Esophagus muscularis mucosa (tissue), 4 donors: ENCODE measurements around the gene WFIKKN1. TPM values are rescaled to one million over a fixed set of nuclear protein-coding genes. Genes with fewer than 3 reads are reported as not detected.
A peak's percentile ranks its signal among the peaks of the same experiment; 100 is the strongest.

ENCODE experiments used
- DNase-seq: peaks from one replicate; pipeline ENCODE4 v3.0.0-alpha.2; 2017; ENCODE audit errors: extremely low spot score
- H3K27ac ChIP-seq, 4 donors: fragments of 200-600 bp; sonication (generic); replicated peaks in 1 of 4; 1 replicate in 3 of 4; 2 replicates in 1 of 4; pipeline ENCODE4 v1.5.1; 2016 to 2019; ENCODE audit warnings: mild to moderate bottlenecking in 1 of 4
- H3K27me3 ChIP-seq, 4 donors: fragments of 200-600 bp; sonication (generic); one replicate each; pipeline versions ENCODE4 v1.5.1 to v1.6.0; 2016 to 2019
- H3K36me3 ChIP-seq, 4 donors: fragments of 200-600 bp; sonication (generic); one replicate each; pipeline ENCODE4 v1.5.1; 2016 to 2019
- H3K4me1 ChIP-seq, 4 donors: fragments of 200-600 bp; sonication (generic); one replicate each; pipeline ENCODE4 v1.5.1; 2016 to 2019
- H3K4me3 ChIP-seq, 4 donors: fragments of 200-600 bp; sonication (generic); 1 replicate in 2 of 4; 2 replicates in 2 of 4; pipeline ENCODE4 v1.5.1; 2016 to 2019; ENCODE audit warnings: mild to moderate bottlenecking in 4 of 4, moderate library complexity in 1 of 4
- H3K9me3 ChIP-seq, 4 donors: fragments of 200-600 bp; sonication (generic); 1 replicate in 3 of 4; 2 replicates in 1 of 4; pipeline ENCODE4 v1.5.1; 2016 to 2019
- EP300 ChIP-seq: sonication (generic); formaldehyde crosslinking; IDR thresholded peaks from one replicate; pipeline ENCODE4 v1.6.1; 2017; ENCODE audit warnings: antibody characterized with exemption
- POLR2A ChIP-seq: fragments of 450-650 bp; IDR thresholded peaks from one replicate; pipeline ENCODE4 v1.6.1; 2017; ENCODE audit warnings: antibody characterized with exemption, moderate library complexity, mild to moderate bottlenecking, low read depth
- POLR2AphosphoS5 ChIP-seq, 2 donors: sonication (generic); formaldehyde crosslinking; IDR thresholded peaks; one replicate each; pipeline ENCODE4 v1.6.1; 2017; ENCODE audit warnings: antibody characterized with exemption in 2 of 2
- WGBS: methylation state at CpG from one replicate; pipeline ENCODE4 v1.1.5; 2018; 5-methylcytosine and 5-hydroxymethylcytosine counted together
- intact Hi-C: fragments of 100-400 bp; cut with DNase I; formaldehyde crosslinking; loops from one replicate; pipeline ENCODE4 v1.15.1; 2023
- total RNA-seq, 4 donors: library from RNA; depleted of rRNA; stranded (reverse); fragments of >200 nt; gene quantifications; one replicate each; pipeline versions ENCODE4 v1.1.0 to v1.2.1, GENCODE V29; 2016
- TF ChIP-seq, protein P1 (sequence below), 3 experiments: fragments of 200-600 bp in 2 of 3; fragments of 450-650 bp in 1 of 3; sonication (generic) in 2 of 3; IDR thresholded peaks; one replicate each; pipeline ENCODE4 v1.5.1; 2017 to 2019; ENCODE audit warnings: antibody characterized with exemption in 3 of 3, mild to moderate bottlenecking in 2 of 3, moderate library complexity in 1 of 3

WFIKKN1 gene
- total RNA-seq, 4 donors from 2014 or later = 0.33 to 0.80 (median 0.43) TPM

DNA sequence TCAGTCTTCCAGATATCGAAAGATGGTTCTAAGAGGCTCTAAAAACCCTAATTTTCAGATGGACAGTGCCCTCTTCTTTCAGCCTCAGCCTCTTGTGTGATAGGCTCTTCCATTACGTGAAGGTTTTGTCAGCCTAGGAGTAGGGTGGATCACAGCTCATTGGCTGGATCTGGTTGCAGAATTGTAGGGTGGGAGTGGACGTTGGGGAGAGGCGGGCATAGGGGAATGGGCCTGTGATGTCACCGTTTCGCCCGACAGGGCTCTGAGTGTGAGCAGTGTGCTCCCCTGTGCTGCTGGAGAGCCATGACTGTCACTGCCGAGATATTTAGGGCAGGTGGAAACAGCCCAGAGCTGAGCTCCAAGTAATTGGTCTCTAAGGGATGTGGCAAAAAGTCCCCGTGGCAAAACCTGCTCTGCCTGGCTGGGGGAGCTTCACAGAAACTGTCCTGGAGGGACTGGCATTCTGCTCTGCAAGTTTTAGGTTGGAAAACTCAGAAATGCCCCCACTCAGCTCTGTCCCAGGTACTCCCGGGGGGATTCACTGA lies 6.2 kb upstream of the WFIKKN1 start:
- H3K9me3 ChIP-seq = no peaks in the 10 kb centered on the region
- WGBS = 82% methylated on average over 10 of the region's 10 CpGs
- TF ChIP-seq, protein P1, sequence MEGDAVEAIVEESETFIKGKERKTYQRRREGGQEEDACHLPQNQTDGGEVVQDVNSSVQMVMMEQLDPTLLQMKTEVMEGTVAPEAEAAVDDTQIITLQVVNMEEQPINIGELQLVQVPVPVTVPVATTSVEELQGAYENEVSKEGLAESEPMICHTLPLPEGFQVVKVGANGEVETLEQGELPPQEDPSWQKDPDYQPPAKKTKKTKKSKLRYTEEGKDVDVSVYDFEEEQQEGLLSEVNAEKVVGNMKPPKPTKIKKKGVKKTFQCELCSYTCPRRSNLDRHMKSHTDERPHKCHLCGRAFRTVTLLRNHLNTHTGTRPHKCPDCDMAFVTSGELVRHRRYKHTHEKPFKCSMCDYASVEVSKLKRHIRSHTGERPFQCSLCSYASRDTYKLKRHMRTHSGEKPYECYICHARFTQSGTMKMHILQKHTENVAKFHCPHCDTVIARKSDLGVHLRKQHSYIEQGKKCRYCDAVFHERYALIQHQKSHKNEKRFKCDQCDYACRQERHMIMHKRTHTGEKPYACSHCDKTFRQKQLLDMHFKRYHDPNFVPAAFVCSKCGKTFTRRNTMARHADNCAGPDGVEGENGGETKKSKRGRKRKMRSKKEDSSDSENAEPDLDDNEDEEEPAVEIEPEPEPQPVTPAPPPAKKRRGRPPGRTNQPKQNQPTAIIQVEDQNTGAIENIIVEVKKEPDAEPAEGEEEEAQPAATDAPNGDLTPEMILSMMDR (IDR thresholded peaks at IDR 0.05) = no peak
- TF ChIP-seq EP300 (no peak), POLR2AphosphoS5 (IDR thresholded peaks at IDR 0.05) (no peak), POLR2A (no peak)
- H3K4me1 ChIP-seq = peaks cover 0 to 26% (median 13%) of the 10 kb centered on the region in 4 donors
- H3K27me3 ChIP-seq = no peaks in the 10 kb centered on the region
- intact Hi-C loops = no loop called here
- peaks cover 0 to 52% (median 42%) of the 10 kb centered on the region in 4 donors for H3K36me3 ChIP-seq
- no peak overlapping the region for H3K4me3 ChIP-seq
- no peak overlapping the region for H3K27ac ChIP-seq
- DNase-seq = no peak

DNA sequence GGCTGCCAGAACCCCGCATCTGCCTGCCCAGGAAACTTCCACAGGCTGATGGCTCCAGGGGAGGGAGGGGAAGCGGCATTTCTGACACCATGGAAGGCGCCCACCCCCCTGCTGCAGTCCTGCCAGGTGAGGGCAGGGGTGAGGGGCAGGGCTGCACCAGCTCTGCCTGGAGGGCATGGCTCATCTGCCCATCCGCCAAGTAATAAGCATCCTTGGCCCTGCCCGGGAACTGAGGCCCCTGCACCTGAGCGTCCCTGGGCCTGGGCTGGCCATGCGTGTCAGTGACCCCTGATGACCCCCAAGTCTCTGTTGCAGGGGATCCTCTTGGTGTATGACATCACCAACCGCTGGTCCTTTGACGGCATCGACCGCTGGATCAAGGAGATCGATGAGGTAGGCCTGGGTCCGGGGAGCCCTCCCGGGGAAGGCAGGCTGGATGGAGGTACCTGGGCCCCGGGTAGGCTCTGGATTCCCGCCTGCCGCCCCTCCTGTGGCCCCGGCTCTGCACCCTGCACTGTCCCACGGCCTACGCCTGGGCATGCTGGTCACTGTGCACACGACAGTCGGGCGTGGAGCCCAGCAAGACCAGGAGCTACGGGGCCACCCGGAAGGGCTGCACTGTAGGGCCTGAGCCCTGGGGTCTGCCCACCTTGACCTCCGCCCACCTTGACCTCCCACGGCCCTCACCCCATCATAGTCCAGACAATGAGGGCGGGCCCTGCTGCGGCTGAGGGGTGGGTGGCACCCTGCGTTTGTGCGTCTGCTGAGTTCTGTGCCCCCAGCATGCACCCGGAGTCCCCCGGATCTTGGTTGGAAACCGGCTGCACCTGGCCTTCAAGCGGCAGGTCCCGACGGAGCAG lies 5.4 kb upstream of the WFIKKN1 start:
- 100% methylated on average over 1 of the region's 37 CpGs for WGBS
- peaks cover 0 to 51% (median 40%) of the 10 kb centered on the region in 4 donors for H3K36me3 ChIP-seq
- intact Hi-C loops = no loop called here
- H3K27me3 ChIP-seq = no peaks in the 10 kb centered on the region
- no peak overlapping the region for H3K4me3 ChIP-seq
- no peak for DNase-seq
- peaks cover 1 to 33% (median 21%) of the 10 kb centered on the region in 4 donors for H3K4me1 ChIP-seq
- H3K27ac ChIP-seq = no peak overlapping the region
- no peaks in the 10 kb centered on the region for H3K9me3 ChIP-seq
- TF ChIP-seq POLR2A (no peak), POLR2AphosphoS5 (IDR thresholded peaks at IDR 0.05) (no peak), EP300 (no peak)
- TF ChIP-seq, protein P1 (IDR thresholded peaks at IDR 0.05) = no peak

DNA sequence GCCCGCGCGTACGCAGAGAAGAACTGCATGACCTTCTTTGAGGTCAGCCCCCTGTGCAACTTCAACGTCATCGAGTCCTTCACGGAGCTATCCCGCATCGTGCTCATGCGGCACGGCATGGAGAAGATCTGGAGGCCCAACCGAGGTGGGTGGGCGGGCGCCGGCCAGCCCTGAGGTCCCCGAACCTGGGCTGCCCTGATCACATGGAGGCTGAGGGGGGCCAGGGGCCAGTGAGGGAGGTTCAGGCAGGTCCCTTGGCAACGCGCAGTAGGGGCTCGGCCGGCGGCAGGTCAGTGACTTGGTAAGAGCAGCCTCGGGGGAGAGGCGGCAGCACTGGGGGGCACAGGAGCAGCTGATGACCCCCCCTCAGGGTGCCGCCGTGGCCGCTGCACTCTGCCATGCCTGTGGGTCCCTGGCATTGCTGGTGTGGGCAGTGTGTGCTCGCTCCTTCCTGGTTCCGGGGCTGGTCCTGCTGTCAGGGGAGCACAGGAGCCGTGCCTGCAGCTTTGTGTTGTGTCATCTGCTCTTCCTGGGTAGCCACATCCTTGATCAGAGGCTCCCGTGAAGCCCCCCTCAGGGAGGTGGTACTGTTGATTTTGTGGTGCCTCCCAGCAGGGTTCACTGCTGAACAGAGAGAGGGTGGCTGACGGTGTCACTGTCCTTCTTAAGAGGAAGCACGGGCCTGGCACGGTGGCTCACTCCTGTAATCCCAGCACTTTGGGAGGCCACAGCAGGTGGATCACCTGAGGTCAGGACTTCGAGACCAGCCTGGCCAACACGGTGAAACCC lies 4.6 kb upstream of the WFIKKN1 start:
- H3K4me1 ChIP-seq = peaks cover 10 to 41% (median 28%) of the 10 kb centered on the region in 4 donors
- WGBS = 94% methylated on average over 19 of the region's 35 CpGs
- H3K27me3 ChIP-seq = peaks cover 0 to 5% (median 0%) of the 10 kb centered on the region in 4 donors
- peaks cover 0 to 45% (median 37%) of the 10 kb centered on the region in 4 donors for H3K36me3 ChIP-seq
- H3K4me3 ChIP-seq = no peak overlapping the region
- H3K9me3 ChIP-seq = no peaks in the 10 kb centered on the region
- peak overlapping the region in 2 of 4 donors; percentile 15 to 42 for H3K27ac ChIP-seq
- intact Hi-C loops = no loop called here
- no peak for TF ChIP-seq POLR2AphosphoS5 (IDR thresholded peaks at IDR 0.05)
- no peak for TF ChIP-seq EP300
- no peak for TF ChIP-seq POLR2A
- TF ChIP-seq, protein P1 (IDR thresholded peaks at IDR 0.05) = no peak
- DNase-seq = no peak

DNA sequence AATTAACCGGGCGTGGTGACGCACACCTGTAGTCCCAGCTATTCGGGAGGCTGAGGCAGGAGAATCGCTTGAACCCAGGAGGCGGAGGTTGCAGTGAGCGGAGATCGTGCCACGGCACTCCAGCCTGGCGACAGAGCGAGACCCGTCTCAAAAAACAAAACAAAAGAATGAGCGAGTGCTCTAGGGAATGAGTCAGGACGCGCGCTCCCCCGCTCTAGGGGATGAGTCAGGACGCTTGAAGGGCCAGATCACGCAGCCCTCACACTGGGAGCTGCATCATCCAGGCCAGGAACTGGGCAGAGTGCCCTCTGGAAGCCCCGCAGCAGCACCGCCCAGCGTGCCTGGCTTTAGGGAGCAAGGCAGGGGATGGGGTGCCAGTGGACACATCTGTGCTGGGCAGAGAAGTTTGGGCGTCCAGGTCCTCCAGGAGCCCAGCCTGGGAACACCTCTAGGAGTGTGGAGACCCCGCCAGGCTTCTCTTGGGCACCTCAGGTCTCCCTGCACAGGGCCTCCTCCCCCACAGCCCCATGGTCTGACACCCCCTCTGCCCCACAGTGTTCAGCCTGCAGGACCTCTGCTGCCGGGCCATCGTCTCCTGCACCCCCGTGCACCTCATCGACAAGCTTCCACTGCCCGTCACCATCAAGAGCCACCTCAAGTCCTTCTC lies 3.9 kb upstream of the WFIKKN1 start:
- H3K4me1 ChIP-seq = peaks cover 11 to 36% (median 25%) of the 10 kb centered on the region in 4 donors
- no peaks in the 10 kb centered on the region for H3K9me3 ChIP-seq
- TF ChIP-seq POLR2AphosphoS5 (IDR thresholded peaks at IDR 0.05) (peak; percentile 6 to 21), EP300 (no peak)
- DNase-seq = no peak
- no peak overlapping the region for H3K4me3 ChIP-seq
- peaks cover 0 to 43% (median 37%) of the 10 kb centered on the region in 4 donors for H3K36me3 ChIP-seq
- intact Hi-C loops = no loop called here
- WGBS = 79% methylated on average over 23 of the region's 29 CpGs
- H3K27ac ChIP-seq = peak overlapping the region in 3 of 4 donors; percentile 15 to 51 (median 27)
- peaks cover 0 to 9% (median 0%) of the 10 kb centered on the region in 4 donors for H3K27me3 ChIP-seq
